Stimulated activated CD4-positive, alpha-beta T cell treated with anti-CD3 and anti-CD28 coated beads, TNF-alpha, amount 100 ng/mL, for 1 hour (primary cell): Measurements from ENCODE around the gene FGFRL1.
"Not testable (repeated sequence)": the region's sequence is repeated elsewhere in the genome, so short reads cannot be mapped to it uniquely, and the experiment has no call there.

Source experiments
- DNase-seq, 3 donors: peaks; one replicate each; pipeline ENCODE4 v3.0.0-alpha.2; 2020; ENCODE audit warnings: low read depth in 3 of 3, low spot score in 1 of 3

FGFRL1 gene

DNA sequence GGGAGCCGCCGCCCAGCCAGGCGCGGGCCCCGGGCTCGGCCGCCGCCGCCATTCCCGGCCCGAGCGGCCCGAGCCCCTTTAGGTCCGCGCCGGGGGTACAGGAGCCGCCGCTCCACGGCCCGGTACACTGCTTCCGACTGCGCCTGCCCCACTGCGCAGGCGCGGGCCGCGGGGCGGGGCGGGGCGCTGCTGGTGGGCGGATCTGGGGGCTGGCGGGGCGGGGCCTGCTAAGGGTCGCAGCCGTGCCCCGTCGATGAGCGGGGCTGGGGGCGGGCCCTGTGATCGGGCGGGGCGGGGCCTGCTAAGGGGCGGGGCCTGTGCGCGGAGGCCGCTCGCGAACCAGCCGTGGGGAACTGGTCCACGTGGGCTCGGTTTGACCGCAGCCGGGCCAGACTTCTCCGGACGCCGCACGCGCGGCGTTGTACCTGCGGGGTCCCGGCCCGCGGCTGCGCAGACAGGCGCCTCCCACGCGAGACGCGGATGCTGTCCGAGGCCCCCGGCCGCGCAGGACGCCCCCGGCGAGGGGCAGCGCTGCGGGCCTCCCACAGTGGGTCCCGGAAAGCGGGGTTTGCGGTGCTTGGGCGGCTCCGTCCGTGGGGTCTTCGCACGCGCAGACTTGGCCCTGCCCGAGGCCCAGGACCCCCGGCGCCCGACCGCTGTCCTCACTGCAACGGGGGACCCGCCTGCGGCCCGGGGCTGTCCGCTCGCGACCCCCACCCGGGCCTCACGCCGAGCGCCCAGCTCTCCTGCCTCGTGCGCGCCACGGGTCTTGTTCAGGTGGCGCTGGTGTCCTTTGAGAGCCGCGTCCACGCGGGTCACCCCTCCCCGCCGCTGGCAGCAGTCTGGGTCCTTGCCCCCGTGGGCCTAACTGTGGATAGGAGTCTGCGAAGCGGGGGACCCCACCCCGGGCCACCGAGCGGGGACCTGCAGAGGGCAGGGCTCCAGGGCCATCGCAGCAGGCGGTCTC lies 37.7 kb upstream of the FGFRL1 start, which contains the start of gene DGKQ:
Gene DGKQ (minus strand): TSS at position 139 of the 967 bp plus-strand sequence. CDS start 87 bp downstream, at position 52.
- peak; percentile 82 to 91 (median 88) for DNase-seq

DNA sequence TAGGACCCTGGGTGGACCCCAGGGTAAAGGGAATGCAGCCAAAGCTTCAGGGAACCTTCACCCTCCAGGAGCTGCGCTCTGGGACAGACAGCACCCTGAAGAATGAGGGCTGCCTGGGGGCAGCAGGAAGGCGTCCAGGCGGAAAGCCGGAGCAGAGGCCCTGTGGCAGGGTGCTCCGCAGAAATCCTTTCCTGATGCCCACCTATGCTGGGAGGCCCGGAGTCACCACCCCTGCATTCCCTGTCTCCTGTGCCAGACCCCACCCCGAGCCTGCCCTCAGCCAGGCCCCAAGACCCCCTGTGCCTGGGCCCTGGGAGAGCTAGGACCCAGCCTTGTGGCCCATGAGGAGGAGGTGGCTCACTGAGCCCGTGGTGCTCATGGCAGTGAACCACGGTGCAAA lies 36.8 kb upstream of the FGFRL1 start:
- no peak for DNase-seq

DNA sequence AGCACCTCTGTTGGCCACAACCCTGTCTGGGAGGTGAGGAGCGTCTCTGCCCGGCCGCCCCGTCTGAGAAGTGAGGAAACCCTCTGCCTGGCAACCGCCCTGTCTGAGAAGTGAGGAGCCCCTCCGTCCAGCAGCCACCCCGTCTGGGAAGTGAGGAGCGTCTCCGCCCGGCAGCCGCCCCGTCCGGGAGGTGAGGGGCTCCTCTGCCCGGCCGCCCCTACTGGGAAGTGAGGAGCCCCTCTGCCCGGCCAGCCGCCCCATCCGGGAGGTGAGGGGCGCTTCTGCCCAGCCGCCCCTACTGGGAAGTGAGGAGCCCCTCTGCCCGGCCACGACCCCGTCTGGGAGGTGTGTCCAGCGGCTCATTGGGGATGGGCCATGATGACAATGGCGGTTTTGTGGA lies 35.4 kb upstream of the FGFRL1 start:
- not testable (repeated sequence) for DNase-seq

DNA sequence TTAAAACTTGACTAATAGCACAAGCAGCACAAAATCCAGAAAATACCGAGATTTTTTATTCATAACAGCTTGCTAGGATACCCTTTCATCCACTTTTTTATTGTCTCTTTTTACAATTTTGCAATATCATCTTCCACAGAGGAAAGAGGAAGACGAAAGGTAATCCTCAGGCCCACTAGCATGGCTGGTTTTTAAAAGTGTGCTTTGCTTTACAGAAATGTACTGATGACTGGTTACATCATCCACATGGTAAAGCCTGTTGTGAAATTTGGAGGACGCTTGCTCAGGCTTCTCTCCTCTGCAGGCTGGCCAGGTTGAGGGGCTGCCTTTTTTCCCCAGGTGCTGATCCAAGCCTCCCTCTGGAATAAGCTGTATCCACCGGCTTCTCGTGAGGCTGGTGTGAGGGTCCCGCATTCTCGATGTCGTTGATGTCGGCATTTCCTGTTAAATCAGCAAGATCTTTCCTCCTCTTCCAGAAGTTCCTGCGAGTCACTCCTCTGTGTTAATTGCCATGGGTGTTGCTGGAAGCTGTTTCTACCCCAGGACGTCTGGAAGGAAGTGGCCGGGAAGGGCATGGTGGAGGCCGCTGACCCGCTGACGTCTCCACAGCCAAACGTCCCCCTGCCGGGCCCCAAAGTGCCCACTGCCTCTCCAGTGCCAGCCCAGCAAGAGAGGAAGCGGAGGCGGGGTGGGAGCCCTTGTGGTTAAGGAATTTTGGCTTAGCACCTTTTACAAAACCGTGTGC lies 32.3 kb upstream of the FGFRL1 start:
- DNase-seq = no peak

- no peak for DNase-seq
Observed at GRCh38 chr4:982291-982690, 29.1 kb upstream of the FGFRL1 start.

DNA sequence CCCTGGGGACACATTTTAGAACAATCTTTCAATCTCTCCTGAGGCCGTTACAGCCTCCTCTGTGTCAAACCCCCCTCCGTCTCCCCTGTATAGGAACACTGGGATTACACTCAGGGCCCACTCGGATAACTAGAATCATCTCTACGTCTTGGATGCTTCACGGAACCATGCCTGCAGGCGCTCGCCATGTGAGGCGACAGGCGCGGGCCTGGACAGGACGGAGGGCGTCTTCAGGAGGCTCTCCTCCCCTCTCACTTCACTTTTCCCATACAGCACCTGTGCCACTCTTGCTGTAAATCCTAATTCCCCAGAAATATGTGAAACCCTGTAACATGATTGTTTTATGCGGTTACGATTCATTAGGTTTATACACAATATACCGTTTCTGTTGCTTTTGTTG lies 28.6 kb upstream of the FGFRL1 start:
- DNase-seq = no peak

- DNase-seq = no peak
Observed at GRCh38 chr4:984336-985054, 26.9 kb upstream of the FGFRL1 start.

GRCh38 chr4:985123-985830 lies 26.1 kb upstream of the FGFRL1 start:
- peak; percentile 15 to 71 (median 45) for DNase-seq

GRCh38 chr4:986428-986878 lies 25.0 kb upstream of the FGFRL1 start:
- DNase-seq = no peak

DNA sequence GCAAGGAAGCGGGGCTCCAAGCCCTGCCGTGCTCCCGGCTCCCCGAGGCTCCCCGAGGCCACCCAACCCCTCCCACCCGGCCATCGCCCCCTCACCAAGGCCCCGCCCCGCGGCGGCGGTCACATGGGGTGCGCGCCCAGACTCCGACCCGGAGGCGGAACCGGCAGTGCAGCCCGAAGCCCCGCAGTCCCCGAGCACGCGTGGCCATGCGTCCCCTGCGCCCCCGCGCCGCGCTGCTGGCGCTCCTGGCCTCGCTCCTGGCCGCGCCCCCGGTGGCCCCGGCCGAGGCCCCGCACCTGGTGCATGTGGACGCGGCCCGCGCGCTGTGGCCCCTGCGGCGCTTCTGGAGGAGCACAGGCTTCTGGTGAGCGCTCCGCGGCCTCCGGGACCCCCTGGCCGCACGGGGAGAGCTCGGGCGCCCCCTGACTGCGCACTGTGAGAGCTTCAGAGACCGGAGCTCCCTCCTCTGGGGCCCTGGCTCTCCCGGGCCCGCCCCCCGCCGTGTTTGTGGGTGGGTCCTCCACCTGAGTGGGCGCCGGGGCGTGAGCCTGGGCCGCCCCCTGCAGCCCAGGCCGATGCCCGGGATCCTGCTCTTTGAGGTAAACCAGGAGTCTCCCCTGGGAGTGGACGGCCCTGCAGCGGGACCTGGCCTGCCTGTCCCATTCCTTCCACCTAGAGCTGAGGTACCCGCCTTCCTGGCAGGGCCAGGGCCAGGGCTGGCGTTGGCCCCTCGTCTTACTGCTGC lies 24.4 kb upstream of the FGFRL1 start, which contains the start of gene IDUA:
Gene IDUA (plus strand): TSS at position 166 of the 745 bp plus-strand sequence. CDS start 41 bp downstream, at position 207.
- DNase-seq = peak; percentile 58 to 80 (median 76)

- DNase-seq = no peak
Observed at GRCh38 chr4:987624-988513, 23.6 kb upstream of the FGFRL1 start.

DNA sequence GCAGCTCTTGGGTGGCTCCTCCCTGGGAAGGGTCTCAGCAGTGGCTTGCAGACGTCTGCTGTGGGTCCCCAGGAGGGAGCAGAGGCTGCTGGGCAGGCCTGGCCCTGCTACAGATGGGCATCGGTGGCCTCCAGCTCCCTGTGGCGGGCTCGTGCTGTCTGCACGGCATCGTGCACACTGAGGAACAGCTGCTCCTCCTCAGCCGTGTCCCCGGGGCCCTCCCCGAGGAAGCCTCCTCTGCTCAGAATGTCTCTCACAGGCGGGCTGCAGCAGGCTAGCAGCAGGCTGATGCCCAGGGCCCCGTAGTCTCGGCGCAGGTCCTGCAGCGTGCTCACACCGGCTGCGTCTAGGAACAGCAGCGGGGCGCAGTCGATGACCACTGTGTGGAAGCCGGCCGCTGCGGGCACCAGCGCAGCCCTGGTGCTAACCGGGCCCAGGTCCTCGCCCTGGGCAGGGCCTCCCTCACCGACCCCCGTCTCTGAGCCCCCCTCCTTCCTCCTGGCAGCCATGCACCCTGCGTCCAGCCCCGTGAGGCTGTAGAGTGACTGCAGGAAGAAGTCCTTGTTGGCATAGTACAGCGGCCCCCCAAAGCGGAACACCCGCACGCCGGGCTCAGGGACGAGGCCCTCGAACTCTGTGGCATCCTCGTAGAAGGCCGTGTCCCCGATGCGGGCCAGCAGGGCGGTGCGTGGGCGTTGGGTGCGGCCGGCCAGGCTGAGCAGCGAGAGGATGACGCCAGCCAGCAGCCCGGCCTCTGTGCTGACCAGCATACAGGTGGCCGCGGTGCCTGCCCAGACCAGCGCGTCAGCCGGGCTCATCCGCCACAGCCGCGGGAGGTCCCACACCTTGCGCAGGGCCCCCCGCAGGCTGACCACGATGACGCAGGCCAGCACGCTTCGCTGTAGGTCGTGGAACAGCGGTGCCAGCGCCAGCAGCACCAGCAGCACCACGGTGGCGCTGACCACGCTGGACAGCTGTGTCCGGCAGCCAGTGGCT lies 22.4 kb upstream of the FGFRL1 start:
- DNase-seq = no peak

GRCh38 chr4:989722-990471 lies 21.5 kb upstream of the FGFRL1 start:
- DNase-seq = no peak

GRCh38 chr4:990746-991367 lies 20.6 kb upstream of the FGFRL1 start:
- no peak for DNase-seq

- no peak for DNase-seq
Observed at GRCh38 chr4:991451-992296, 19.8 kb upstream of the FGFRL1 start.
